HL-60/S4 (cell line): ENCODE results near the gene ANKRD13D.

Experiments
- in situ Hi-C: fragments of 300-500 bp; cut with MboI; formaldehyde crosslinking; loops from 2 replicates; pipeline ENCODE4 v1.14.3; 2022; ENCODE audit warnings: low sequenced_read_pairs

The ANKRD13D gene

DNA sequence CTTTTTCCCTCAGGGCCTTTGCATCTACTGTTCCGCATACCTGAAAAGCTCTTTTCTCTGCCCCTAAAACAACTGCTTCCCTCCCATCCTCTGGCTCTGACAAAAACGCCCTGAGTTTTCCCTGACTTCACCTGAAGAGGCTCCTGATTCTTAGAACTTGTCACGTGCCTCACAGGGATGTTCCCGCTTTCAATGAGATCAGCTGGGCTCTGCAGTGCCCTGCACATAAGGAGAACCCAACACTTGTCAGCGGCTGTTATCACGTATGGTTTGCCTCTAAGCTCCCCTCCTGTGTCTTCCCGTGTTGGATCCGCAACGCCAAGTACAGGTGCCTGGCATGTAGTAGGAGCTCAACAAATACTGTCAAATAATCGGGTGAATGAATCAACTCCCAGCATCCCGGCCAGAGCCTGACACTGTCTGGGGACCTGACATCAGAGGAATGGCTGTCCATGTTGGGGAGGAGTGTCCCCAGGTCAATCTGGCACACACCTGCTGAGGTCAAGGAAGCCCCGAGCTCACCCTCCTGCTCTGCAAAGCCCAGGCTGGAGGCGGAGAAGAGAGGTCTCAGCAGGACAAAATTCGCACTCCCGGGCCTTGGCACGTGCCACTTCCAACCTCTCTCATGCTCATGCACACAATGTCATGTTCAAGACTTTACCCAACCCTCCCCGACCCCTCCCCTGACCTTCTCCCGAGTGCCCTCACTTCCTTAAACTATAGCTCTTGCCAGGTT lies 27.0 kb upstream of the ANKRD13D start:
- in situ Hi-C loops: no loop called here

DNA sequence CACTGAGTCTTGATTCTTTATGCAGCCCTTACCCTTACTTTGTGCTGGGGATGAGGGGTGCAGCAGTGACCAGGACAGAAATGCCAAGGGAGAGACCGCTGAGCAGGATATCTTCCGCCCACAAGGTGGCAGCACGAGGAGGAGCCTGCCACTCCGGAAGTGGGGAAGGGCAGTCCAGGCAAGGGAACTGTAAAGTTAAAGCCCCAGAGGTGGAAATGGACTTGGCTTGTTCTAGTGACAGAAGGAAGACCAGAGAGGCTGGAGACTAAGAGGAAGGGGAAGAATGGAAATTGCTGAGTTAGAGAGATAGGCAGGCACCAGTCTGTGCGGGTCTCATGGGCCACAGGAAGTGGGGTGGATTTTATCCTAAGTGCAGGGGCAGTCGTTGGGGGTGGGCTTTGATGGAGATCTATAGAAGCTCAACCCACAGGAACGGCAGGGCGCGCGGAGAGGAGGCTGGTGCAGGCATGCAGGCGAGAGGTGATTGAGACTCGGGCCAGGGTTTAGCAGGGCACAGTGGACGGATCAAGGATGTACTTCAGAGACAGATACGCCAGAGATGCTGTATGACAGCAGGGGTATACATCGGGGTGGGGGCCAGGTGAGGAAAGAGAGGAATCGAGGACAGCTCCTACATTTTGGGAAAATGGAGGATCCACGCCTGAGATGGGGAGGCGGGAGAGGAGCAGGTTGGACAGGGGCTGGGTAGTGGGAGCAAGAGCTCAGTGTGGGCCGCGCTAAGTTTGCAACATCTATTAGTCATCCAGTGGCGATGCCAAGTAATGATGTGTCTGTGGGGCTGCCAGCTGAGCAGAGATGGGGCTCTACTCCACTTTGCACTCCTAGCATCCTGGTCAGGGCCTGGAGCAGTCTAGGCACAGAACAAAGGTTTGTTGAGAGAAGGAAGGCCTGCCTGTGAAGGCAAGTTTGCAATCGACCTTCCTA lies 26.1 kb upstream of the ANKRD13D start:
- in situ Hi-C loops: no loop called here

DNA sequence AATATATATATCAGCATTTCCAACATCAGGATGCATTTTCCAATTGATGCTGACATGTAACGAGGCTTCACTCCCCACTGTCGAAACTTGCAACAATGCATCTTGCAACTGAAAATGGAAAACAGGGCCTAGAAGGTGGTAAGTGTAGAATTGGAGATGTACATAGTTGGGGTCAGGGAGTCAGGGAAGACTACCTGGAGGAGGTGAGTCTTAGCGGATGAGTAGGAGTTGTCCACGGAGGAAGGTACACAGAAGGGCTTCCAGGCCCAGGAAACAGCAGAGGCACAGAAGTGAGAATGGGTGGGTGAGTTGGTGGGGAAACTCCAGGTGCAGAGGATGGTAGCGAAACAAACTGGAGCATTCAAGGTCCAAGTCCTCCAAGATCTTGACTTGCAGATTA lies 24.8 kb upstream of the ANKRD13D start:
- in situ Hi-C loops: no loop called here

DNA sequence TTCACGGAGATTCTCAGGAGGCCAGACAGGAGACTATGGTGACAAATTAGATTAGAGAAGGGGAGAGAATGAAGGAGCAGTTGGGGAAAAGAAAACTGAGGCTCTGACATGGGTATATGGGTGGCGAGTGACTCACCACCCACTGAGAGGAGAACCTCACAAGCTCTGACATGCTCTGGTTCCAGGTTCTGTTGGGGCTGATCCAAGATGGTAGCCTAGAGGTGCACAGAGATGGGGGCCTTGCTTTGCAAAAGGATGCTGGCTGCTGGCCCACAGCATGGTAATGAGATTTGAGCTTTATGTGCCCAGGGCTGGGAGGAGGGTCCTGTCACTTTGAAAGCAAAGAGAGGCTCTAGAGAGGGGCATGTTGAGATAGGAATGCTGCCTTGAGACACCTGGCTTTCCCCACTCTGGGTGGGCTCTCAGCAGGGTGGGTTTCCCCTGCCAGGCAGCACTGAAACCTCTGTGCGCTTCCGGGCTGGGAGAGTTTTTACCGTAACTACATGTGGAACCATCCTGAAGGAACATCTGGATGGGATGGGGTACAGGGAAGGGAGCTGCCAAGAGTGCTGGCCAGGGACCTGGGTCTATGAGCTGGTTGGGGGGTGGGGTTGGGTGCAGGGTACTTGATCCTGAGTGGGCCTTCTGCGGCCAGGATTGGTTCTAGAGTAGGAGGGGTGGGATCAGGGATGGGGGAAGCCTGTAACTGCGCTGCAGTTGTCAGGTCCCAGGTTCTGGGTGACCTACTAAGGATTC lies 24.0 kb upstream of the ANKRD13D start:
- in situ Hi-C loops: no loop called here

DNA sequence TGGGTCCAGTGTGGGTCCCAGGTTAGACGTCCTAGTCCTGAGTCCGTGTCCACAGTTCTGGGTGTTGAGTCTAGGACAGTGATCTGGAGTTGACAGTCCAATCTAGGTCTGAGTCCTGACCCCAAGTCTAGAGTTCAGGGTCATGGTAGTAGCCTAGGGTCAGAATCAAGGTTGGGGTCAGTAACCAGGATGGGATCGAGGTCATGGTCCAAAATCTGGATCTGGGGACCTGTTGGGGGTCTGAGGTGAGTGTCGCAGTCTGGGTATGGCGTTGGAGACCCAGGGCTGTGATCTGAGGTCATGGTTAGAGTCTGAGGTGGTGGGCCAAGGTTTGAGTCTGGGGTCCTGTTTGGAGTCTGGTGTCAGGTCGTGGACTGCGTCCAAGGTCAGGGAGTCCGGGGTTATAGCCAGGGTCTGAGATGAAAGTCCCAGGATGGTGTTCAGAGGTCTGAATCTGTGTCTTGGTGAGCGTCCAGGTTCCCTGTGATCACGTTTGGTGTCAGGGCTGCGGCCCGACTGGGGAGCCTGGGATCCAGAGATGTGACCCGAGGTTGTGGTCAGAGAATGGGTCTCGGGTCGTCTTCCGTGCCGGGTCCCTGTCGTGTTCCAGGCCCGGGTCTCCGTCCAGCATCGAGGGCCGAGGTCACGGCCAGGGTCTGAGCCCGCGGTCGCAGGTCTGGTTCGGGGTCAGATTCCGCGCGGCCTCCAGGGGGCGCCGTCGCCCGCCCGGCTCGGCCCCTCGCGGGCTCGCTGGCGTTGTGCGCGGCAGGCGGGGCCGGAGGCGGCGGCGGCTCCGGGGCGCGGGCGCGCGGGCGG lies 23.3 kb upstream of the ANKRD13D start:
- in situ Hi-C loops: no loop called here

DNA sequence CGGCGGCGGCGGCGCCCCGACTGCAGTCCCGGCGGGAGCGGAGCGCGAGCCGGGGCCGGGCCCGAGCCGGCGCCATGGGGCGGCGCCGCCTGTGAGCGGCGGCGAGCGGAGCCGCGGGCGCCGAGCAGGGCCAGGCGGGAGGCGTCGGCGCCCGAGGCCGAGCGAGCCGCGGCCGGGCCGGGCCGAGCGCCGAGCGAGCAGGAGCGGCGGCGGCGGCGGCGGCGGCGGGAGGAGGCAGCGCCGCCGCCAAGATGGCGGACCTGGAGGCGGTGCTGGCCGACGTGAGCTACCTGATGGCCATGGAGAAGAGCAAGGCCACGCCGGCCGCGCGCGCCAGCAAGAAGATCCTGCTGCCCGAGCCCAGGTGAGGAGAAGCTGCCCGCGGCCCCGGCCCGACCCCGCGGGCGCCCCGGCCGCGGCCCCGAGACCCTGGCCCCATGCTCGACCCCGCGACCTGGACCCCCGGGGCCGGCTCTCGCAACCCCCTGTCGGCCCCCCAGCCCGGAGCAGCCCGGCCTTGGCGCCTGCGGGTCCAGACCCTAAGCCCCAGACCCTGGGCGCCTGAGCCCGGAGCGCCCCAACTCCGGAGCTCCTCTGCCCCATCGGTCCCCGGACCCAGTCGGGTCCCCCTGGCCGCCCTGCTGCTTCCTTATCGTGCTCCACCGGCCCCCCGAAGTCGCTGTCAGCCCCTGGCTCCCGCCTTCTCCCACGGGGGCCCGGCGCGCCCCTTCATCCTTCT lies 22.5 kb upstream of the ANKRD13D start, which contains the start of gene GRK2:
GRK2 (plus strand) TSS at position 25 of the 739 bp plus-strand sequence; CDS start at position 252, 227 bp downstream.
- in situ Hi-C loops: no loop called here

DNA sequence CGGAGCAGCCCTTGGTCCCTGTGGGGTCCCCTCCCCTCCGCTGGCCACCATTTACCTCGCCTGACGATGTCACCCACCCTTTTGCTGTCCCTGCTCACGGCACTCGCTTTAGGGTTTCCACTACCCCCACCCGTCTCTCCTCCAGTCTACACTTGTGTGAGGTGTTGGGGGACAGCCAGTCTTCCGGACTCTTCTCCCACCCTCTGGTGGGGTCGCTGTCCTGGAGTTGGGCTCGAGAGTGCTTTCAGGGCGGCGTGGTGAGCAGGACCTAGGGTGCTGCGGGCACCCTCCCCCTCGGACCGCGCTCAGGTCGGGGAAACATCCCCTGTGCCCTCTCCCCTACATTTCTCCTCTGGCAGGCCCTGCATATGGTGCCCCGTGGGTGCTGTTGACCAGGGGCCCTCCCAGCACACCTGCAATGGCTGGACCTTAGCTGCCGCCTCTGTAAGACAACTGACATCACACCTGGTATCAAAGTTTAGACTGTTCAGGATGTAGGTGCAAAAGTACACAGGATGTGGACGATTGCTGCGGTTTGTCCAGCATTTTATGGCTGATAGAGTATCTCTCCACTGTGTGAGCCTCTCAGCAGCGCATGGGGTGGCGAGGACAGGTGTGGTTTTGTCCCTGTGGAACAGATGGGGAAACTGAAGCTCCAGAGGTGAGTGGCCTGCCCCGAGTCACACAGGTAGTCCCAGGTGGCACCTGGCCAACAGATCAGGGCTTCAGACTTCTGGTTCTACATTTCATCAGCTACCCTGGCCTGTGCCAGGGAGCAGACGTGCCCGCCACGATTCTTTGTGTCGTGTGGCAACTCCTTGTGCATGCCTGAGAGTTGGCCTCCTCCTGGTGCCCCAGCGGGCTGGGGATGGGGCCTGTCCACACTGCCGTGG lies 21.7 kb upstream of the ANKRD13D start:
- in situ Hi-C loops: no loop called here

DNA sequence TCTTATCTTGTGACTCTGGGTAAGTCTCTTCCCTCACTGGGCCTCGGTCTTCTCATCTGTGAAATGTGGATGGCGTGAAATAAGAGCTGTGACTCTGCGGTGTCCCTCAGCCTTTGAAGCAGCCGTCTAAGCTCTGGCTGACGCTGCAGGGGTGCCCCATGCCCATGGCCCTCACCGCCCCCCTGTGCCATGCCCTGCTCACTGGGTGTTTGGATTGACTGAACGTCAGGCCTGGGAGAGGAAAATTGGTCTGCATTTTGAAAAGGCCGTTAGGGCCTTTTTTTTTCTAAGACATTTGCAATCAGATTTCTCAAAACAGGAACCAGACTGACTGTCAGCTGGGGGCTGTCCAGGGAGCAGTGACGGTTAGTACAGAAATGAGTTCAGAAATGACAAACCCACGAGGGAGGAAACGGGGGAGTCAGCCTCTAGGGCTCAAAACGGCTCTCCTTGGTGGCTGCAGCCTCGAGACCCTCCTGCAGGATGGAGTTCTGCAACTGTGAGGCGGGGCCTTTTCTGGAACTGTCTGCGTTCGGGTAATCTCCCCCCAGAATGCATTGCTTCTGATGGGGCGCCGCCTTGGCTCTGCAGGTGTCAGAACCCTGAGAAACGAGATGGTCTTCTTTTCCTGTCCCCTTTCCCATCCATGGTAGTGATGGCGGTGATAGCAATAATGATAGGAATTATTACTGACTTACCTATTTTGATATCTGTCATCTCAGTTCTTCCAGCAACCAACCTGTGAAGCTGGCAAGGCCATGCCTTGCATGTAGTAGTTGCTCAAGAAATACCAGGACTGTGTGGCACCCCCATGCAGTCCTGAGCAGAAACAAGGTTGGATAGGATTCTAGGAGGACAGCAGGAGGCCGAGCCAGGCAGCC lies 20.8 kb upstream of the ANKRD13D start:
- in situ Hi-C loops: no loop called here

DNA sequence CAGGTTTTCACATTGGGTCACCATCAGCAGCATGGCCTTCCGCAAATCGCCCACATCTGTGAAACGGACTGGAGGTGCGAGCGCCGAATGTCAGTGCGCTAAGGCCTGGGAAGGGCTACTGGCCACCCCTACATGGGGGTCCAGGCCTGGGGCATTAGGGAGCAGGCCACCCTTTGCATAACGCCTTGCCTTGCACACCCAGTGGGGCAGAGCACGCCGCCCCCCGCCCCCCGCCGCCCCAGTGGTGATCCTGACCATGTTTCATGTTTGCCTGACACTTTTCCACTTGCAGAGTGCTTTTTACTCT lies 20.2 kb upstream of the ANKRD13D start:
- in situ Hi-C loops: no loop called here

DNA sequence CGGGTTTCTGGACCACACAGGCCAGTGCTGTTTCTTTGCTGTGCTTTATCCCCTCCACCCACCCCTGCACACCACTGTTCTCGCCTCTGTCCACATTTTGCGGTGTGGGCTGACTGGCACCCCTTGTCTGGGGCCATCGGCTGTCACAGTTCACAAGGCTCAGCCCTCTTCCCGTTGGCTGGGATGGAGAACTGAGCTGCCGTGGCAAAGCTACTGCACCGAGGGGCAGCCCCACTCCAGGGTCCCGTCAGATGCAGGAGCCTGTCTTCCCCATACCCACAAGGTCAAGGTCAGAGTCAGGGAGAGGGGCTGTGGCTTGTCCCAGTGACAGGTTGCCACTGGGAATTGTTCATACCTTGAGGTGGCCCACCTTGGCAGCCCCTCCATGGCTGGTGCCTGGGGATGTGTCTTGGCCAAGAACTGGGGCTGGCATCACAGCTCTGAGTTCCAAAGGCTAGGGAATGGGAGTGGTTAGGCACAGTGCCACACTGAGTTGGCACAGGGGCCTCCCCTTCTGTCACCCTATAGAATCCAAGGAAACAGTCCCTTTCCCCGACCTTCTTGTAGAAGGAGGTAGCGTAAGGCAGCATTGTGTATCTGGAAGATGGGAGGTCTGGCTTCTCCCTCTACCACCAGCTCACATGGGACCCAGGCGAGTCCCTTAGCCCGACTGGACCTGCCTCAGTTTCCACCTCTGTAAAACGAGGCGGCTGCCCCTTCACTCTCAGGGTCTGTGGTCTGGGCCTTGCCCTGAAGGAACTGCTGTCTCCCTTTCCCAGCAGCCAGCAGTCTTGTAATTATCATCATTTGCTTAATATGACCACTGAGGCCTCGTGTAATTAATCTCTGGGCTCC lies 19.5 kb upstream of the ANKRD13D start:
- in situ Hi-C loops: no loop called here

DNA sequence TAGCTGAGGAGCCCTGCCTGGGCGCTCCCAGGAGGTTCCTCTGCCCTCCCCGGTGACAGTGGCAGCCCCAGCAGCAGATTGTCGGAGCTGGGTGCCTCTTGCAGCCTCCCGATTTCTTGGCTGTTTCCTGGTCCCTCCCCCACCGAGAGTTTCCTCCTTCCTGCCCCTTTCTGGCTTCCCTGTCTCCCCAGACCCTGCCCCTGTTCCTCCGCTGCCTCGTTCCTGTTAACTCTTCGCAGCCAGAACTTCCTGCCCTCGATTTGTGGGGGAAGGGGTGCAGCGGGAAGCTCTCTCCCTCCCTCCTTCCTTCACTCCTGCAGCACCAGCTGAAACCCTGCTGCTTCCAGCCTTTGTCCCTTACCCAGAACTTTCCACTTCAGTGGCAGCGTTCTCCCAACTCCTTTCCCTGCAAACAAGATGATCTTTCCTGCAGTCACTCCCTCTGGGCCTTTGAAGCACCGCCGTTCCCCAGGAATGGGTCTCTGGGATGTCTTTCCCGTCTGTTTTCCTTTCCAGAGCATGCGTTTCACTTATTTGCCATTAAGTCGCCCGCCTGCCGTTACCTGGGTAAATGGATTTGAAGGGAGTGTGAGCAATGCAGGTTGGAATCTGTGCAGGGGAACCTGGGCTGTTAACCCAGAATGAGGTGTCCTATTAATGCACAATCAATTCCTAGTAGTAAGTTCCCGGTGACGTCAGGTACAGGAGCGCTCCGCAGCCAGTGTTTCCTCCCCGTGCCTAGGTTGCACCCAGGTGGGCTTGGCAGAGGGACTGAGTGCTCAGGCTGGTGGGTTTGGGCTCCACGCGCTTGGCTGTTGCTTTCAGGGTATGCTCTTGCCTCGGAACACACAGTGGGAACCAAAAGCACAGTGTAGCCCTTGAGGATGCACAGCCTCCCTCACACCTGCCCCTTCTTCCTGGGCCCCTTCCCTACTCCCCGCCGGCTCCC lies 18.6 kb upstream of the ANKRD13D start:
- in situ Hi-C loops: no loop called here

DNA sequence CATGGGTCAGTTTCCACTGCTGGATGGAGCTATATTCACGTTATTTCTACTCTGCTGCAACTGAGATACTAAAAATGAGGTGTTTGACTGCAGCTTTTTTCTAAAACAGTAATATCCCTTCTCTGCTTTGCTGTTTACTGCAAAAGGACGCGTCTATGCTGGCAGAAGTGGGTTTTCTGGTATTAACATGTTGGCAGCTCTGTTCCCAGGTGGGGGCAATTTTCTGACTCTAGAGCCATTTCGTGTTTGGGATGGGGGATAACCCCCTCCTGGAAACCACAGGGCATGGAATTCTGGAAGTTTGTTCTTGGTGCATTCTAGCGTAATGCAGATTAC lies 17.9 kb upstream of the ANKRD13D start:
- in situ Hi-C loops: no loop called here

DNA sequence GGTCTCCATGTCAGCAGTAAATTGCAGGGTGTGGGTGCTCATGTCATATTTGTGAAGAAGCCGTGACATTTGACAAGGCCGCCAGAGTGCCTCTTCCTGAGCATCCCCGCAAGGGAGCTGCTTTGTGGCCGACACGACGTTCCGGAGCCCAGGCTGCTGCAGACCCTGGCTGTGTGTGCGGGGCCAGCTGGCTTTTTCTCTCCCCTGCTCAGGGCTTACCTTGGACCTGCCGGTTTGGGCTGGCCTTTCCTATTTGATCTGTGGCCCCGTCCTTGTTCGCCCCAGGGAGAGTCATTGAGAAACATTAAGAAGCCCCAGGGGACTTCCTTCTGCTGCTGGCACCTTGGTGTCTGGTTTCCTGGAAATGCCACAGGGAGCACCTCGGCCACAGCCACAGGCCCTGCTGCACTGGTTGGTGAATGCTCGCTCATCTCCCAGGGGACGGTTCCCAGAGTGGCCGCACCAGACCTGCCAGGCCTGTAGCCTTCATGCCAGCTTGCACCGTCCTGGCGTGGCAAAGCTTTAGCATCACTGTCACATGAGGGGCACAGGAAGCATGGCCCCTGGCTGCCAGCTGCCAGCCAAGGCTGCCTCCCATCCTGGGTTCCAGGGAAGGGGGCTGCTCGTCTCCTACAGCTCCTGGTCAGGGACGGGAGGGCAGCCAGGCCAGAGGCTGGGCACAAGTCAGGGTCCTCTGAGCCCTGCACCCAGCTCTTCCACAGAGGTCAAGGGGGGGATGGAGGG lies 17.4 kb upstream of the ANKRD13D start:
- in situ Hi-C loops: no loop called here

DNA sequence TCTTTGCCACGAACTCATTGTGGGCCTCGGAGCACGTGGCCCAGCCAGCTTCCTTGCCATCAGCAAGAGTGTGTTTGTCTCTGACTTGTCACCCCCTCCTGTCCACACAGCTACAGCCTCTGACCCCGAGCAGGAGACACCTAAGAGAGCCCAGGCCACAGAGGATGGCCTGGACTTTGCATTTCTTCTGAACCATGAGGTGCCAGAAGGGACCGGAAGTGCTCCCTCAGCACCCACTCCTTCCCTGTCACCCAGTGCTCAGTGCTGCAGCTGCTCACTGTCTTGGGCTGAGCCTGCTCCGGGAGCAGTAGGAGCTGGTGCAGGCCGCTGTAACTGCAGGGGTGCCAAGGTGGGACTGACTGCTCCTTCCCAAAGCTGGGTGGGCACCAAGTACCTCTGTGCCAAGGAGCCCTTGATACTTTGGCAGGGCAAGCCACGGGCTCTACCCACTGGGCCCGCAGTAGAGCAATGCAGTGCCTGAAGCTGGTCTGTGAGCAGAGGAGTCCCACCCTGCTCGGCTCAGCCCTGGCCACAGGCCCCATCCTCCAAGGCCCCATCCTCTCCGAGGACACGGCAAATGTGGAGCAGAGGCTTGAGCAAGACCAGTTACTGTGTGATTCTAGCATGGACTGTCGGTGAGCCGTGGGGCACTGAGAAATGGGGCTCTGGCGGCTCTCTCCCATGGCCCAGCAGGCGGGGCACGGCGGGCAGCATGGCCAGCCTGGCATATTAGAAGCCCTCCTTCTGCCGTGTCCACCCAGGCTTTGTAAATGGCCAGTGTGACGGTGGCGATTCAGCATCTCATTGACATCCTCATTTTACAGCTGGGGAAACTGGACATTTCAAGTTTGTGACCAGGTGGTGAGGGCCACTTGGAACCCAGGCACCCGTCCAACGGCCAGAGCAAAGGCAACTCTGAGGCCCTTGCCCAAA lies 16.5 kb upstream of the ANKRD13D start:
- in situ Hi-C loops: no loop called here
